Osteoblast (primary cell): ENCODE results near the gene BIRC6. TPM values are rescaled to one million over a fixed set of nuclear protein-coding genes. Genes with fewer than 3 reads are reported as not detected.
A peak's percentile ranks its signal among the peaks of the same experiment; 100 is the strongest.
"Not testable (repeated sequence)": the region's sequence is repeated elsewhere in the genome, so short reads cannot be mapped to it uniquely, and the experiment has no call there.

Experiments
- DNase-seq: peaks from one replicate; pipeline ENCODE4 v3.0.0; 2011; ENCODE audit warnings: low spot score, mixed read lengths; ENCODE audit not compliant: insufficient read length; ENCODE audit errors: missing footprints
- H2AFZ ChIP-seq: 2 replicates; pipeline ENCODE4 v1.6.0; 2011; ENCODE audit warnings: mild to moderate bottlenecking, low read length
- H3K27ac ChIP-seq: 2 replicates; pipeline ENCODE4 v1.5.1; 2011; ENCODE audit warnings: mild to moderate bottlenecking, low read depth, low read length, moderate library complexity
- H3K27me3 ChIP-seq: 2 replicates; pipeline ENCODE4 v1.6.0; 2012; ENCODE audit warnings: mild to moderate bottlenecking, control low read depth, inconsistent platforms, low read length, moderate library complexity; ENCODE audit not compliant: insufficient read depth
- H3K36me3 ChIP-seq: 2 replicates; pipeline ENCODE4 v1.5.1; 2011; ENCODE audit warnings: mild to moderate bottlenecking, low read length, control low read depth, moderate library complexity; ENCODE audit not compliant: insufficient read depth
- H3K4me1 ChIP-seq: 2 replicates; pipeline ENCODE4 v1.5.1; 2011; ENCODE audit warnings: mild to moderate bottlenecking, low read length, control low read depth, moderate library complexity; ENCODE audit not compliant: insufficient read depth
- H3K4me2 ChIP-seq: 2 replicates; pipeline ENCODE4 v1.6.0; 2011; ENCODE audit warnings: mild to moderate bottlenecking, low read length; ENCODE audit not compliant: insufficient read depth
- H3K4me3 ChIP-seq: fragments of 200-600 bp; sonication (generic); 3 replicates; pipeline ENCODE4 v1.5.1; 2012; ENCODE audit warnings: mild to moderate bottlenecking, low read length, inconsistent platforms; ENCODE audit not compliant: insufficient read depth
- H3K79me2 ChIP-seq: 2 replicates; pipeline ENCODE4 v1.6.0; 2012; ENCODE audit warnings: mild to moderate bottlenecking, low read length, control low read depth, inconsistent platforms; ENCODE audit not compliant: insufficient read depth
- H3K9me3 ChIP-seq: 2 replicates; pipeline ENCODE4 v1.5.1; 2011; ENCODE audit warnings: low read depth, low read length, control low read depth
- H4K20me1 ChIP-seq: 2 replicates; pipeline ENCODE4 v1.6.0; 2012; ENCODE audit warnings: mild to moderate bottlenecking, low read length, control low read depth; ENCODE audit not compliant: insufficient read depth
- CTCF ChIP-seq: IDR thresholded peaks from 2 replicates; pipeline ENCODE4 v1.5.1; 2011; ENCODE audit warnings: mild to moderate bottlenecking, low read depth, low read length, moderate library complexity; ENCODE audit errors: extremely low read depth
- total RNA-seq: library from RNA; depleted of rRNA; stranded (reverse); fragments of >200 nt; gene quantifications from 2 replicates; pipeline ENCODE4 v1.2.3, GENCODE V29; 2012

Gene BIRC6
- total RNA-seq, 1 donor, result 144 TPM

GRCh38 chr2:32330136-32330535, 26.7 kb upstream of the BIRC6 start:
- H3K9me3 ChIP-seq, result no peaks in the 10 kb centered on the region
- no peaks in the 10 kb centered on the region for H3K79me2 ChIP-seq
- H3K36me3 ChIP-seq, result no peaks in the 10 kb centered on the region
- H3K4me2 ChIP-seq, result no peak overlapping the region
- peaks cover 4% of the 10 kb centered on the region for H3K4me1 ChIP-seq
- no peak overlapping the region for H3K4me3 ChIP-seq
- DNase-seq, result peak; percentile 21
- no peak overlapping the region for H3K27ac ChIP-seq
- no peak for TF ChIP-seq CTCF
- H2AFZ ChIP-seq, result no peak overlapping the region
- H4K20me1 ChIP-seq, result no peaks in the 10 kb centered on the region
- no peaks in the 10 kb centered on the region for H3K27me3 ChIP-seq

DNA sequence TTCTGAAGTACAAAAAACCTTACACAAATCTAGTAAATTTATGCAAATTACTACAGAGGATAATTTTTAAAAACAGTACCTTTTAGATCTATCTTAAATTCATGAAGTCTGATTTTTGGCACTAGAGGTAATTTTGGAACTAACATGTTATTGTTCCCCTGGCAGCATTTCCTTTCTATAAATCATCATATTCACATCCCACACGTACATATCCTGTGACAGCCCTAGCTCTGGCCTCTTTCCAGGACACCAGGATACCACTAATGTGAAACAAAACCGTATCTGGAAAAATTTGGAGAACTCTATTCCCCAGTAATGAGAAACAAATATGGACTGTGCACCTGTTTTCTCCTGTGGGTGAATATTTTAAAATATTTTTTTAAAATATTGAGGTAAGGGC, 14.0 kb upstream of the BIRC6 start:
- Histone ChIP-seq H3K9me3 (no peaks in the 10 kb centered on the region), H4K20me1 (no peaks in the 10 kb centered on the region), H3K4me2 (no peak overlapping the region), H3K27ac (no peak overlapping the region), H3K79me2 (no peaks in the 10 kb centered on the region), H2AFZ (no peak overlapping the region), H3K4me1 (no peaks in the 10 kb centered on the region), H3K36me3 (no peaks in the 10 kb centered on the region), H3K4me3 (no peak overlapping the region), H3K27me3 (no peaks in the 10 kb centered on the region)
- no peak for TF ChIP-seq CTCF
- DNase-seq, result no peak

- not testable (repeated sequence) for H3K4me1 ChIP-seq, H3K27me3 ChIP-seq, H3K27ac ChIP-seq
These were observed 6.0 kb upstream of the BIRC6 start for GRCh38 chr2:32350797-32351196.

DNA sequence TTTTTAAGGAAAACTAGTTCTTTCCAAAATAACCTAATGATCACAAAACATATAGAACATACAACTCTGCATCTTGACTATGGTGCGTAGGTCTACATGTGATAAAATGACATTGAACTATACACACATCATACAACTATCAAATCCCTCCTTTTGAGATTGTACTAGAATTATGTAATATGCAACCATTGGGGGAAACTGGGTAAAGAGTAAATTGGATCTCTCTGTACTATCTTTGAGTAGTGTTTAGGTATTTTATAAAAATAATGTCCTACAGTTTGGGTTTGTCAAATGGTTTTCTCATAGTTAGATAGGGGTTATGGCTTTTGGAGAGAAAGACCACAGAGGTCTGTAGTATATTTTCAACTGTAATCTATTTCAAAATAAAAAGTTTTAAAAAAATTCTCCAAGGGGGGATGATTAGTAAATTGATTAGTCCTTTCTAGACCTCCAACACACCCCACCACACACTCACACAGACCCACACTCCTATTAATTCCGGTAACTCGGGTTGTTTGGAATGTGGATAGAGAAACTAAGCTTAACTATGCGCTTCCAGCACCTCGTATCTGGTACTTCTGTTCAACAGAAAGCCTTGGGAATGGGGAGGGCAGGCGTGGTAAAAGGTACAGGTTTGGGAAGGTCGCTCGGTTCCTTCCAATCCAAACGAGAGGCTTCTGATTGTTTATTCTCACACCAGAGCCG, 695 bp upstream of the BIRC6 start:
- peak overlapping the region; percentile 98 for H3K4me3 ChIP-seq
- no peaks in the 10 kb centered on the region for H3K36me3 ChIP-seq
- peaks cover 41% of the 10 kb centered on the region for H3K79me2 ChIP-seq
- peaks cover 32% of the 10 kb centered on the region for H4K20me1 ChIP-seq
- no peak for DNase-seq
- peak overlapping the region; percentile 90 for H3K4me2 ChIP-seq
- H2AFZ ChIP-seq, result peak overlapping the region; percentile 86
- H3K4me1 ChIP-seq, result peaks cover 21% of the 10 kb centered on the region
- TF ChIP-seq CTCF, result no peak
- no peaks in the 10 kb centered on the region for H3K27me3 ChIP-seq
- H3K9me3 ChIP-seq, result no peaks in the 10 kb centered on the region
- H3K27ac ChIP-seq, result peak overlapping the region; percentile 86

More at GRCh38 chr2:32350797-32351196, 6.0 kb upstream of the BIRC6 start:
- not testable (repeated sequence) for H3K36me3 ChIP-seq, H3K79me2 ChIP-seq, H3K4me2 ChIP-seq, DNase-seq, H3K4me3 ChIP-seq, H3K9me3 ChIP-seq, H2AFZ ChIP-seq, H4K20me1 ChIP-seq
